Measurements from ENCODE around the gene COL20A1. TPM values are rescaled to one million over a fixed set of nuclear protein-coding genes. Genes with fewer than 3 reads are reported as not detected.

Gene COL20A1
- polyA plus RNA-seq, 4 donors, result 0.09 to 1.7 TPM; not detected in 2

DNA sequence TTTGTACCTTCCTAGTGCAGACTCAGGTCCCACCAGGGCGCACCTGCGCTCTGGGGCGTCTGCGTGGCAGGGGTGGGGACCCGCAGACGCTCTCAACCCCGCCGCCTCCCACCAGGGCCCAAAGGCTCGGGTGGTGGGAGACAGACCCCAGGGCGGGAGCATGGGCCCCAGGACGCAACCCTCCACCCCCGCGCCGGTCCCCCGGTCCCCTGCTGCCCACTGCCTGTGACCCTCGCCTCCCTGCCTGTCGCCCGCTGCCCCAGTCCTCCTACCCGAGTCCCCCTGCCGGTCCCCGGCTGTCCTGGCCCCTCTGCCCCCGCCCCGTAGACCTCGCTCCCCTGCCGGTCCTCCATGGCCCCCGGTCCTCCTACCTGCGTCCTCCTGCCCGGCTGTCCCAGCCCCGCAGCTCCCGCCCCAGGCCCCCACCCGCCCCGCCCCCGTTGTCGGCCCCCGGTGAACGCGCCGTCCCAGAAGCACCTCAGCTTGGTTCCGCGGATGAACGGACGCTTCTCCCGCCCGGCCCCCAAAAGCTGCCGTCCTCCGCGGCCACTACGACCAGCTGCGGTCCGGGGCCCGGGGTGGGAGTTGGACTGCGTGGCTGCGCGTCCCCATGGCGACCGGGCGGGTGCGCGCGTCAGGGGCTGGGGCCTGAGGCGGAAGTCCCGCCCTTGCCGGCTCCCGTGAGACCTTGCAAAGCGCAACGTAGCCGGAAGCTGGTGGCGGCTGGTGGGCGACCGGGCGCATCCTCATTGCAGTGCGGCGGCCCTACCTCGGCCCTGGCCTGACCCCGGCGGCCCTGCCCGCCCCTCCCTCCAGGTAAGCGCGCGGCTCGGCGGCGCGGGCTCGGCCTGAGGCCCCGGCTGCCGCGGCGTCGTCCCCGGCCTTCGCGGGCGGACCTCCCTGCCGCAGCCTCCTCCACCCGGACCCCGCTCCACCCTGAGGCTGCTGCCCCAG is 20.6 kb upstream of the COL20A1 start, which contains the start of gene ARFGAP1:
Gene ARFGAP1 (plus strand): TSS at position 709 of the 954 bp plus-strand sequence. CDS start 2,768 bp downstream, outside the sequence.
- Histone ChIP-seq H3K4me3 (ENCODE audit: low read depth in 1 of 3, low read length in 3 of 3) (peak within 1 kb of the TSS; percentile 90 to 99 (median 93)), H3K36me3 (ENCODE audit: control insufficient read depth in 3 of 3, insufficient read depth in 2 of 3, low read depth in 1 of 3, low read length in 3 of 3) (peaks cover under 1 to 36% (median 2%) of the 10 kb centered on the region in 3 donors), H3K27ac (ENCODE audit: low read depth in 1 of 3, low read length in 2 of 3) (peak within 1 kb of the TSS; percentile 33 to 55 (median 40)), H3K9me3 (ENCODE audit: control insufficient read depth in 2 of 2, insufficient read depth in 1 of 2, low read depth in 1 of 2, low read length in 1 of 2) (no peaks in the 10 kb centered on the region), H3K27me3 (ENCODE audit: control insufficient read depth in 3 of 3, insufficient read depth in 3 of 3, low read length in 3 of 3) (no peaks in the 10 kb centered on the region), H3K4me1 (ENCODE audit: control insufficient read depth in 3 of 3, insufficient read depth in 2 of 3, low read depth in 1 of 3, low read length in 2 of 3) (peaks cover 0 to 14% (median 8%) of the 10 kb centered on the region in 3 donors)
- peak; percentile 83 to 96 for DNase-seq
- 0 to 1% (median 1%) methylated on average over 49 to 97 of the region's 97 CpGs for WGBS, 3 donors
- FAIRE-seq, result no peak

DNA sequence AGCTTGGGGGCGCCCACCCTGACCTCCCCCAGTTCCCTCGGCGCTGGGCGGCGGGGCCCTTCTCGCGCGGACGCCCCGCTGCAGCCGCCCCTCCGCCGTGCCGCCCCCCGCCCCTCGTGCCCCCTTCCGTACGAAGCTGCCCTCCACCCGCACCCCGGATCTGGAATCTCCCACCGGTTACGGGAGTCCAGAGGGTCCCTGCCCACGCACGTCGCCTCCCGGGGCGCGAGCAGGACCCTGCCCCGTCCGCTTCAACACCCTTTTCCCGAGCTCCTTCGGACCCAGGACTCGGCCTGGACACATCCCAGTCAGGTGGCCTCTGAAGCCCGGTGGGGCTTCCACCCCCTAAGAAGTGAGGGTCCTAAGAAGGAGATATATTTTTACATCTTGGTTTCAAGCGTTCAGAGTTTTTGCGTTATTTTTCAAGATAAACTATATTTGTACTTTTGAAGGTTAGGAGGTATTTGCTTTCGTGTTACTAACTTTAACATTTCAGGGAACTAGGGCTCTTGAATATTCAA is 19.9 kb upstream of the COL20A1 start:
- WGBS, 3 donors, result 0 to 1% (median 0%) methylated on average over 22 to 37 of the region's 37 CpGs
- DNase-seq (no peak), FAIRE-seq (no peak)
- Histone ChIP-seq H3K27ac (ENCODE audit: low read depth in 1 of 3, low read length in 2 of 3) (peak overlapping the region in 2 of 3 donors; percentile 40 to 55), H3K9me3 (ENCODE audit: control insufficient read depth in 2 of 2, insufficient read depth in 1 of 2, low read depth in 1 of 2, low read length in 1 of 2) (no peaks in the 10 kb centered on the region), H3K4me1 (ENCODE audit: control insufficient read depth in 3 of 3, insufficient read depth in 2 of 3, low read depth in 1 of 3, low read length in 2 of 3) (peaks cover 0 to 14% (median 8%) of the 10 kb centered on the region in 3 donors), H3K27me3 (ENCODE audit: control insufficient read depth in 3 of 3, insufficient read depth in 3 of 3, low read length in 3 of 3) (no peaks in the 10 kb centered on the region), H3K36me3 (ENCODE audit: control insufficient read depth in 3 of 3, insufficient read depth in 2 of 3, low read depth in 1 of 3, low read length in 3 of 3) (peaks cover 2 to 44% (median 4%) of the 10 kb centered on the region in 3 donors), H3K4me3 (ENCODE audit: low read depth in 1 of 3, low read length in 3 of 3) (peak overlapping the region; percentile 90 to 99 (median 93))

DNA sequence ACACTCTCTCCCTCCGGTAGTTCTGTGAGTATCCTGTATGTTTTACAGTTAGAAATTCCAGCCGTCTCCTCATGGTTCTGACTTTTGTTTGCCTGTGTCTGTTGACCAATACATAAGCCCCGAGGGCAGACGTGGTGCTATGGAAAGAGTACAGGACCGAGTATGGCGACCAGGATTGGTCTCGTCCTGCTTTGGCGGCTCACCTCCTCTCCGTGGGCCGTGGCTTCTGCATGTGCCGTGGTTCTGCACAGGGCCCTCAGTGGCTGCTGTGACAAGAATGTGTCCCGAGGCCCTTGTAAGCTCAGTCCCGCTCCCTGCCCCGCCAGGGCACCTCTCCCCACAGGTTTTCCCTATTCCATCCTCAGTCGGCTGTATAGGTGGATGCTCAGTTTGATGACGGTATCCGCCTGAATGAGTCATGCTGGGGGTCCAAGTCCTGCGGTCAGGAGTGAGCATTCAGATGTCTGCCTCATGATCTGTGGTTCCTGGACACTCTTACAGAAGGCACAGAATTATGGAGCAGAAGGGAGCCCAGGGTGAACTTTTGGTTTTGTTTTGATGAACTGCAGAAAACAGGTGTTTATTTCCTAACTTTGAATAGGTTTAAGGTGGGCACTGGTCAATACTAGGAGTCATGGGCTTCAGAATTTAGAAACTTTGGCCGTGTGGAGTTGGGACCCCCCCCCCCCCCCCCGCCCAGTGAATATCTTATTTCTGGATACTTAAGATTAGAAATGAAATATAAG is 19.2 kb upstream of the COL20A1 start:
- DNase-seq, result peak; percentile 46 to 76
- Histone ChIP-seq H3K27ac (ENCODE audit: low read depth in 1 of 3, low read length in 2 of 3) (no peak overlapping the region), H3K9me3 (ENCODE audit: control insufficient read depth in 2 of 2, insufficient read depth in 1 of 2, low read depth in 1 of 2, low read length in 1 of 2) (no peaks in the 10 kb centered on the region), H3K4me3 (ENCODE audit: low read depth in 1 of 3, low read length in 3 of 3) (peak overlapping the region; percentile 27 to 99 (median 90)), H3K4me1 (ENCODE audit: control insufficient read depth in 3 of 3, insufficient read depth in 2 of 3, low read depth in 1 of 3, low read length in 2 of 3) (peaks cover 0 to 10% (median 8%) of the 10 kb centered on the region in 3 donors), H3K36me3 (ENCODE audit: control insufficient read depth in 3 of 3, insufficient read depth in 2 of 3, low read depth in 1 of 3, low read length in 3 of 3) (peaks cover 2 to 50% (median 4%) of the 10 kb centered on the region in 3 donors), H3K27me3 (ENCODE audit: control insufficient read depth in 3 of 3, insufficient read depth in 3 of 3, low read length in 3 of 3) (no peaks in the 10 kb centered on the region)
- WGBS, 3 donors, result 15 to 36% (median 16%) methylated on average over 19 to 20 of the region's 20 CpGs
- no peak for FAIRE-seq

DNA sequence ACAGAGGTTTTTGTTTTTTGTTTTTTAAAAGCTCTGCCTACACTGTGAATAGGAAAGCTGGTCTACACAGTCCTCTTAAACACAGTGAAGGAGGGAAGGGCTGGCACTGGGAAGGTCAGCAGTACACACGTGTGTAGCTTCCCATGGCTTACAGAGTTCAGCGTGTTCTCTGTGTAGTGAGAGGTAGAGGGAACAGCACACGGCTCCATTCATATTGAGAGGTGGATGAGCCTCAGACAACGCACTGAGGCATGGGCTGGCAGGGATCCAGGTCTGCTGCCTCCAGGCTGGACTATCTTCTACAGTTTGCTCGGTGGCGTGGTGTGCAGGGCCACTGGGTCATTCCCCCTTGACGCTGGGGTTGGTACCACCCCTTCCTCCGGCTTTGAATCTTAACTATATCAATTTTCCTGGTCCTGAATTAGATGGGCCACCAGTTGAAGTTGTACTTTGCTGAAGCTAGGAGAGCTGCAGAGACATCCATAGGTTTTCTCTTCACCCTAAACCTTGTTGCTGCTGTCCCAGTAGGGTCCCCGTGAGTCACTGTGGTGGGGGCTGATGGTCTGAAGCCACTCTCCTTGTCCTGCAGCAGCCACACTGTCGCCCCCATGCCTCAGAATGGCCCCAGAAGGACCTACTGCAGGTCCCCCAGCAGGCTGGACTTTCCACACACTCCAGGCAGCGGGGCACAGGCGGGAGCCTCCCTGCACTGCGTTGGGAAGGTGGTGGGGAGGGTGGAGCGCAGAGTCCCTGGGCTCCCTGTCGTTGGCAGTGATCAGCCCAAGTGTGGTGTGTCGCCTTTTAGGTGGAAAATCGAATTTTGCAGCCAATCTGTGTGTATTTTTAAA is 18.4 kb upstream of the COL20A1 start:
- peaks cover 2 to 58% (median 4%) of the 10 kb centered on the region in 3 donors for H3K36me3 ChIP-seq (ENCODE audit: control insufficient read depth in 3 of 3, insufficient read depth in 2 of 3, low read depth in 1 of 3, low read length in 3 of 3)
- peaks cover 0 to 9% (median 8%) of the 10 kb centered on the region in 3 donors for H3K4me1 ChIP-seq (ENCODE audit: control insufficient read depth in 3 of 3, insufficient read depth in 2 of 3, low read depth in 1 of 3, low read length in 2 of 3)
- no peaks in the 10 kb centered on the region for H3K27me3 ChIP-seq (ENCODE audit: control insufficient read depth in 3 of 3, insufficient read depth in 3 of 3, low read length in 3 of 3)
- FAIRE-seq (no peak), DNase-seq (no peak)
- H3K9me3 ChIP-seq (ENCODE audit: control insufficient read depth in 2 of 2, insufficient read depth in 1 of 2, low read depth in 1 of 2, low read length in 1 of 2), result no peaks in the 10 kb centered on the region
- no peak overlapping the region for H3K4me3 ChIP-seq (ENCODE audit: low read depth in 1 of 3, low read length in 3 of 3)
- H3K27ac ChIP-seq (ENCODE audit: low read depth in 1 of 3, low read length in 2 of 3), result no peak overlapping the region
- 75 to 80% (median 78%) methylated on average over 17 of the region's 17 CpGs for WGBS, 3 donors

DNA sequence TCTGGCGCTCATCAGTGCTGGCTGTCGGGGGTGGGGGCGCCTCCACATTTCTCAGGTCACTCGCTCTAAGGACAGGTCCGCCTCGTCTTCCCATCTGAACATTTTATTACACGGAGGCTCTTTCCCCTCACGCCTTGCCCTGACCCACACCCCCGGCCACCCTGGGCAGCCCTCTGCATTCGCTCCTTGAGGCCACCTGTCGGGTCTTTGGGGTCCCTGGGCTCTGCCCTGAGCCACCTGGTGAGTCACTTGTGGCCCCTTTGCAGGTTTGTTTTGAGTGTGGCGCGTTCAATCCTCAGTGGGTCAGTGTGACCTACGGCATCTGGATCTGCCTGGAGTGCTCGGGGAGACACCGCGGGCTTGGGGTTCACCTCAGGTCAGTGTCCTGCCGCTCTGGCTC is 17.2 kb upstream of the COL20A1 start:
- DNase-seq, result no peak
- H3K36me3 ChIP-seq (ENCODE audit: control insufficient read depth in 3 of 3, insufficient read depth in 2 of 3, low read depth in 1 of 3, low read length in 3 of 3), result peaks cover 2 to 65% (median 6%) of the 10 kb centered on the region in 3 donors
- no peak for FAIRE-seq
- no peak overlapping the region for H3K27ac ChIP-seq (ENCODE audit: low read depth in 1 of 3, low read length in 2 of 3)
- peaks cover 0 to 9% (median 8%) of the 10 kb centered on the region in 3 donors for H3K4me1 ChIP-seq (ENCODE audit: control insufficient read depth in 3 of 3, insufficient read depth in 2 of 3, low read depth in 1 of 3, low read length in 2 of 3)
- H3K4me3 ChIP-seq (ENCODE audit: low read depth in 1 of 3, low read length in 3 of 3), result no peak overlapping the region
- H3K27me3 ChIP-seq (ENCODE audit: control insufficient read depth in 3 of 3, insufficient read depth in 3 of 3, low read length in 3 of 3), result no peaks in the 10 kb centered on the region
- no peaks in the 10 kb centered on the region for H3K9me3 ChIP-seq (ENCODE audit: control insufficient read depth in 2 of 2, insufficient read depth in 1 of 2, low read depth in 1 of 2, low read length in 1 of 2)
- 92 to 96% (median 93%) methylated on average over 18 of the region's 18 CpGs for WGBS, 3 donors

DNA sequence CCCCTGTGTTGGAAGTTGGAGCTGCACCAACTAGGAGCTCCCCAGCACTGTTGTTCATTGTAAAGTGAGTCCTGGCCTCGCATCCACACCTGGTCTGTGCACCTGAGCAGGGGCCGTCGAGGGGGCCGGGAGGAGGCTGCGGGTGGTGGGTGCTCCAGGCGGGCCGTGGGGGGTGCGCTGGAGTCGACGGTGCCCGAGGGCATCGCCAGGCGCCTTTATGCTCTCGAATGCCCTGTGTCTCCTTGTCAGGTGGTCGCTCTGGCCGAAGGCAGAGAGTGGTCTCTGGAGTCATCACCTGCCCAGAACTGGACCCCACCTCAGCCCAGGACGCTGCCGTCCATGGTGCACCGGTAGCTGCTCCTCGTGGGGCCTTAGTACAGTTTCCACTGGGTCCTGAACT is 16.0 kb upstream of the COL20A1 start:
- DNase-seq (no peak), FAIRE-seq (no peak)
- no peak overlapping the region for H3K27ac ChIP-seq (ENCODE audit: low read depth in 1 of 3, low read length in 2 of 3)
- H3K27me3 ChIP-seq (ENCODE audit: control insufficient read depth in 3 of 3, insufficient read depth in 3 of 3, low read length in 3 of 3), result no peaks in the 10 kb centered on the region
- H3K36me3 ChIP-seq (ENCODE audit: control insufficient read depth in 3 of 3, insufficient read depth in 2 of 3, low read depth in 1 of 3, low read length in 3 of 3), result peaks cover 6 to 73% (median 8%) of the 10 kb centered on the region in 3 donors
- H3K9me3 ChIP-seq (ENCODE audit: control insufficient read depth in 2 of 2, insufficient read depth in 1 of 2, low read depth in 1 of 2, low read length in 1 of 2), result no peaks in the 10 kb centered on the region
- no peak overlapping the region for H3K4me3 ChIP-seq (ENCODE audit: low read depth in 1 of 3, low read length in 3 of 3)
- peaks cover 0 to 8% (median 5%) of the 10 kb centered on the region in 3 donors for H3K4me1 ChIP-seq (ENCODE audit: control insufficient read depth in 3 of 3, insufficient read depth in 2 of 3, low read depth in 1 of 3, low read length in 2 of 3)
- WGBS, 3 donors, result 92 to 96% (median 95%) methylated on average over 20 of the region's 20 CpGs

DNA sequence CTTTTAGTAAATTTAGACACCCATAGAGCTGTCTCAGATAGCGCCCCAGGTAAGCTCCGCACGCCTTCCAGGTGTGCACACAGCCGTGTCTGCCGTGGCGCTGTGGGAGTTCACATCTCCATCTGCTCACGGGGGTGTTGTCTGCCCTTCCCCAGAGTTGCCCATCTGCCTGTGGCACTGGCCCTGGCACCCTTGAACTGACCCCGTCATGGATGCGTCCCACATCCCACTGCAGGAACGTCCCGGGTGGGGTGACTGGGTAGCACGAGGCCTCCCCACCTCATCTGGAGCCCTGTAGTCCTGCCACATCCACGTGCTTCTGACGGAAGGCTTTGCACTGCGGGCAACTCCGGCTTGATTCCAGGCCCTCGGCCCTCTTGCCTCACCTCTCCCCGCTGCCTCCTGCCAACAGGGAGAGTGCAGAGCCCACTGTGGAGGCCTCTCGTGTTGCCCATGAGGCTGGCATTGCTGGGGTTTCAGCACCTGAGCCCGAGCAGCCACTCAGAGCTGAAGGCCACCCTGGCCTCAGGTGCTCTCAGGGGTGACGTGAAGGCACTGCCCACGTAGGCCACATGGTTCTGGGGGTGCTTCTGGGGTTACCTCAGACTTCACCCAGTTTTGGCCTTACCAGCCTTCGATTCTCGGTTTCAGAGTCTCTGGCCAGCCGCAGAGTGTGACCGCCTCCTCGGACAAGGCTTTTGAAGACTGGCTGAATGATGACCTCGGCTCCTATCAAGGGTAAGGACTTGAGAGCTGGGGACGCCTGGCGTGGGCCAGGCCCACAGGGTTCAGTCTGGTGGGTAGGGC is 15.3 kb upstream of the COL20A1 start:
- H3K4me1 ChIP-seq (ENCODE audit: control insufficient read depth in 3 of 3, insufficient read depth in 2 of 3, low read depth in 1 of 3, low read length in 2 of 3), result peaks cover 0 to 8% (median 5%) of the 10 kb centered on the region in 3 donors
- 94 to 95% (median 94%) methylated on average over 30 of the region's 30 CpGs for WGBS, 3 donors
- H3K4me3 ChIP-seq (ENCODE audit: low read depth in 1 of 3, low read length in 3 of 3), result no peak overlapping the region
- peaks cover 6 to 80% (median 8%) of the 10 kb centered on the region in 3 donors for H3K36me3 ChIP-seq (ENCODE audit: control insufficient read depth in 3 of 3, insufficient read depth in 2 of 3, low read depth in 1 of 3, low read length in 3 of 3)
- H3K27me3 ChIP-seq (ENCODE audit: control insufficient read depth in 3 of 3, insufficient read depth in 3 of 3, low read length in 3 of 3), result no peaks in the 10 kb centered on the region
- DNase-seq, result no peak
- no peak for FAIRE-seq
- H3K9me3 ChIP-seq (ENCODE audit: control insufficient read depth in 2 of 2, insufficient read depth in 1 of 2, low read depth in 1 of 2, low read length in 1 of 2), result no peaks in the 10 kb centered on the region
- H3K27ac ChIP-seq (ENCODE audit: low read depth in 1 of 3, low read length in 2 of 3), result no peak overlapping the region
